Measurements from ENCODE around the gene TMEM106A.
"Not testable (repeated sequence)": the region's sequence is repeated elsewhere in the genome, so short reads cannot be mapped to it uniquely, and the experiment has no call there.

TMEM106A gene

DNA sequence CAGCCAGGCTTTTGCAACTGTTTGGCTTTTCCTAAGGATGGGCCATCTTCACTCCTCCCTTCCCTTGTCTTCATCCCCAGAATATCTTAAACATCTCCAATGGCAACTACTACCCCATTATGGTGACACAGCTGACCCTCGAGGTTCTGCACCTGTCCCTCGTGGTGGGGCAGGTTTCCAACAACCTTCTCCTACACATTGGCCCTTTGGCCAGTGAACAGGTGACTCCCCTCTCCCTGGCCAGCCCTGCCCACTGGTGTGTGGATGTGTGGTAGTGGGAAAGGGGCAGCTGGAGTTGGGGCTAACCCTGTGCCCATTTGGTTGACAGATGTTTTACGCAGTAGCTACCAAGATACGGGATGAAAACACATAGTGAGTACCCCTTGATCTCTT lies 4.7 kb downstream of the TMEM106A start:
- DNase-seq: no peak

DNA sequence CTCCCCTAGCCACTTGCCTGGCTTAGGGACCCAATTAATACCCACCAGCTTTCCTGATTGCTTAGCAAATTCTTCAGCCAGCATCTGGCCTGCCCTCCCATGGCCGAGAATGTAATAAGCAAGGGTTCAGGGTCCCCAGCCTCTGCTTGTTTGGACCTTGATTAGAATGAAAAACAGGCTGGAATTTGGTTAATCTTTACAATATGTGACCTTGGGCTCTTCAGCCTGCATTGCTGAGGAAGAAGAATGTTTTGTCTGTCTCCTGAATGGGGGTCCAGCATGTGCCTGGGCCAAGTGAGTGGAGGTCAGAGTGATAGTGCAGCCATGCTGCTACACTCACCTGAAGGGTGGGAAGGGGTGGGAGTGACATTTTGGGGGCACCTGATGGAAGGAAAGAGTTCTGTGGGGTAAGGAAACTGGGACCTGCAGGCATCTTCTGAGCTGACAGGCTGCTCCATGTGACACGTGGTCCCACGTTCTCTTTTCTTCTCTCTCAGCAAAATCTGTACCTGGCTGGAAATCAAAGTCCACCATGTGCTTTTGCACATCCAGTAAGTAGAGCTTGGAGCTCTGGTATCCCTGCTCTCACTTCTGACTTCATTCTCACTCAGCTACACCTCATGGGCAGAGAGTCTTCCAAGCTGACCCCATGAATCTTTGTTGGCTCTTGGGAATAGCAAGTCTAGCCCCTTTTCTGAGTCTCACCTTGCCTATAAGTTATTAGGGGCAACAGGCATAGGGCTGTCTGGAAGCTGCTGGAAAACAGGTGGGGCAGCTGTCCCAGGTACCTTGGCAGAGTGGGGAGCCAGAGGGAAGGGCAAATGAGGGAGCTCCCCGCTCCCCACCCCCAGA lies 5.3 kb downstream of the TMEM106A start:
- DNase-seq: no peak

DNA sequence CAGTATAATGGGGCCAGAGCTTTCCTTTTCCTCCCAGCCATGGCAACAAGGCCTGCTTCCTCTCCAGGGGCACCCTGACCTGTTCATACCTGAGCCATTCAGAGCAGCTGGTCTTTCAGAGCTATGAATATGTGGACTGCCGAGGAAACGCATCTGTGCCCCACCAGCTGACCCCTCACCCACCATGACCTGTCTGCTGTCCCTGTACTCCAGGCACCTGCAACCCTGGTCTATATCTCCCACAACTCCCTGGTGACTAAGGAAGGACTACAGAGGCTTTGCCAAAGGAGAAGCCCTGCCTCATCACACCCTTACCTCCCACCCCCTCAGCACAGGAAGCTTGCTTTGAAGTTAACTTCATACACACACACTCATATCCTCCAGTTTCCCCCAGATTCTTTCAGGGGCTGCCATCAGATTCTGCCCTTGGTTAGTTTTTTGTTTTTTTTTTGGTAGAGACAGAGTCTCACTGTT lies 6.0 kb downstream of the TMEM106A start:
- no peak for DNase-seq

DNA sequence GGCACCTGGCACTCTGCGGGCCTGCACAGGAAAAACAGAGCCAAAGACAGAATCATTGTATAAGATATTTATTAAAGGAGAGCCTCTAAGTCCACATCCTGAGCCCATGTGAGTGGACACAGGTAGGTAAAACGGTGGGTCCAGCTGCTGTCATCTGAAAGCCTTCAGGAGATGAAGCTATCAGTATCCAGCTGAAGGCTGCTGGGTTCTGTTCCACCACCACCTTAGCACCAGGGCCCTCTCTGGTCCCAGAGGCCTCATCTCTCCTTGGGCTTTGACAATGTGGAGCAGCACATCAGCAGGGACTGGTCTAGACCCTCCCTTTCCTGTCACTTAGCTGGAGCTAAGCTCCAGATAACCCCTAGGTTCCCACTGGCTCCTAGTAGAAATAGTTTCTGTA lies 7.3 kb downstream of the TMEM106A start:
- no peak for DNase-seq

DNA sequence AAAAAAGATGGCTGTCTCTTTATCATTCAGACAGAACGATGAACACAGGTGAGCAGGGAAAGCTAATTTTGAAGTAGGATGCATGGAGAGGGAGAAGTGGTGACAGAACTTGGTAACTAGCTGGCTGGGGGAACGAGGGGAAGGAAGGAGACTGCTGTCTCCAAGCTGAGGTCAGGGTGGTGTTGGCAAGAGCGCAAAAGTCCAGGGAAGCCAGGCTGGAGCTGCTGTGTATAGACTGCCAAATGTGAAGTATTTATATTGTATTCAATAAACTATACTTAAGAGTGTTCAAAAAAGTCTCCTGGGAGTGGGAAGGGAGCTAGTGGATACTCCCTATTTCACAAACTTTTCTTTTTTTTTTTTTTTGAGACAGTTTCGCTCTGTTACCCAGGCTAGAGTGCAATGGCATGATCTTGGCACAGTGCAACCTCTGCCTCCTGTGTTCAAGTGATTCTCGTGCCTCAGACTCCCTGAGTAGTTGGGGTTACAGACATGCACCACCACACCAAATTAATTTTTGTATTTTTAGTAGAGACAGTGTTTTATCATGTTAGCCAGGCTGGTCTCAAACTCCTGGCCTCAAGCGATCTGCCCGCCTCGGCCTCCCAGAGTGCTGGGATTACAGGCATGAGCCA lies 8.2 kb downstream of the TMEM106A start:
- DNase-seq: no peak

DNA sequence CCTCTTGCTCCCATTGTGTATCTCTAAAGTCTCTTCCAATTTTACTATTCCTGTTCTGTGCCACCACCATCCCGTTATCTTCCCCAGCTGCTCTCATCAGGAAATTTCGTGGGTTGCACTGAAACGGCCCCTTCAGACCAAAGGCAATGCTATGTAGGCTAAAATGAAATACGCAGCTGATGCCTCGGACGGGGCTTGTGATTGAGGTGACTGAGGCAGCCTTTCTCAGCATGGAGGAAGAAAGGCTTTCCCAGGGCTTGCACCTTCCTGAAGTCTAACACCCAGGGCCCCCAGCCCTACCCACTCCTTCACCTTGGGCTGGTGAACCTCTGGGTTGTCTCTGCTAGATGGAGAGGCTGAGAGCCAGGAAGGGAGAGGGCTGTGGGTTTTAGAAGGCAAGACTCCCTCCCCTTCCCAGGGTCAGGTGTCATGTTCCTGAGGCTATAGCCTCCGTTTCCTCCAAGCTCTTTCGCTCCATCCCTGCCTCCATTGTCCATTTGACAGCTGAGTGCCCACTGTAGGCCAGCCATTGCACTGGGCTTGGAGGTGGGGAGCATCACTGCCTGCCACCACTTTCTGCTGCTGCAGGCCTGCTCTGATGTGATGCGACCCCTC lies 8.9 kb downstream of the TMEM106A start:
- no peak for DNase-seq

GRCh38 chr17:43224146-43224705 lies 12.6 kb downstream of the TMEM106A start:
- DNase-seq: no peak

DNA sequence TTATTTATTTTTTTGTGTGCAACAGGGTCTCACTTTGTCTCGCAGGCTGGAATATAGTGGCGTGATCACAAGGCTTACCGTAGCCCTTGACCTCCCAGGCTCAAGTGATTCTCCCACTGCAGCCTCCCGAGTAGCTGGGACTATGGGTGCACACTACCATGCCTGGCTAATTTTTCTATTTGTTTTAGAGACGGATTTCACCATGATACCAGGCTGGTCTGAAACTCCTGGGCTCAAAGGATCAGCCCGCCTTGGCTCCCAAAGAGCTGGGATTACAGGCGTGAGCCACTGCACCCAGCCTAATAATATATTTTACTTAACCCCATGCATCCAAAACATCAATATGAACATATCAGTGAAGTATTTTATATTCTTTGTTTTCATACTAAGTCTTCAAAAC lies 14.7 kb downstream of the TMEM106A start:
- DNase-seq: no peak

- not testable (repeated sequence) for DNase-seq
Measured at GRCh38 chr17:43228020-43228782, 16.5 kb downstream of the TMEM106A start, which contains the start of gene CCDC200. Gene CCDC200 (minus strand): TSS chr17:43228623. CDS start chr17:43228554, 69 bp downstream.

DNA sequence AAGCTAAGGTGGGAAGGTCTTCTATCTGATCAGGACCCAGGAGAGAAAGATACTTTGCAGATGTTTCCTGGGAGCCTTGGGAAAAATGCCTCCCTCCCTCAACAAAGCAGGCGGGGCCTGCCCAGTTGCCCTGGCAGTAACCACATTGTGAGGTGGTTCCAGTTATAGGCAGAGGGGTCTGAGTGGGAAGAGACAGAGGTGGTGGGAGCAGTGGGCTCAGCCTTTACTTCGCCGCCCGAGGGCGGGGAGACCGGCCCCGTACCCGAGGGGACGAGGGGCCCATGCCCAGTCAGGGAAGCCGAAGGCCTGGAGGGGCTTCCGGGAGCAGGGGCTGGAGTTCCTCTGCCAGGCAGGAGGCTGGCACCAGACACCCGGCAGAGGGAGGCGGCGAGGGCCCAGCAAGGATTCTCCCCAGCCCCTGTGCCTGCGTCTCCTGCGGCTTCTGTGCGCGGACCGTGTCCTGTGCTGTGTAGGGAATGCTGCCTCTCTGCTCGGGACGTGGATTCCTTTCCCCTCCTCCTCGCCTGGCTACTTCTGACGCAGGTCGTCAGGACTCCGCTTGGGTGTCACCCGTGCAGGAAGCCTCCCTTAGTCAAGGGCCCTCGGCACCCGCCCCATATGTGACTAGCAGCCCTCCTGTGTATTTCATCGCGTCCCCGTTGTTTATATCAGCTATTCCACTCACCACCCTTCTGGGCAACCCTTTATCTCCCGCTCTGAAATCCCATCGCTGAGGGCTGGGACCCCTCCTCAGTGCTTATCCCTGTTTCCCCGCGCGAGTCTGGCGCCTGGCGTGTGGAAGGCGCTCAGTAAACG lies 19.7 kb downstream of the TMEM106A start:
- DNase-seq: not testable (repeated sequence)

- not testable (repeated sequence) for DNase-seq
Measured at GRCh38 chr17:43232021-43232699, 20.5 kb downstream of the TMEM106A start.

DNA sequence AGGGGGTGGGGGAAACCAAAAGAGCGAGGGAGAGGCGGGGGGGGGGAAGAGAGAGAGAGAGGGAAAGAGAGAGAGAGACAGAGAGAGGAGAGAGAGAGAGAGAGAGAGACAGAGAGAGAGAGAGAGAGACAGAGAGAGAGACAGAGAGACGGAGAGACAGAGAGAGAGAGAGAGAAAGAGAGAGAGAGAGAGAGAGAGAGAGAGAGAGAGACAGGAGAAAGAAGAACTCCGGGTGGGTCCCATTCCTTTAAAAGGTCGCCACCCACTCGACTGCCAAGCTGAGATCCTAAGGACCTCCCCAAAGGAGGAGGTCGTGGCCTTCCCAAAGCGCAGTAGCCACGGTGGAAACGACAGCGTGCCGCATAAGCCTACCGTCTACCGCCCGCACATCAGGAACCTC lies 21.6 kb downstream of the TMEM106A start:
- not testable (repeated sequence) for DNase-seq

DNA sequence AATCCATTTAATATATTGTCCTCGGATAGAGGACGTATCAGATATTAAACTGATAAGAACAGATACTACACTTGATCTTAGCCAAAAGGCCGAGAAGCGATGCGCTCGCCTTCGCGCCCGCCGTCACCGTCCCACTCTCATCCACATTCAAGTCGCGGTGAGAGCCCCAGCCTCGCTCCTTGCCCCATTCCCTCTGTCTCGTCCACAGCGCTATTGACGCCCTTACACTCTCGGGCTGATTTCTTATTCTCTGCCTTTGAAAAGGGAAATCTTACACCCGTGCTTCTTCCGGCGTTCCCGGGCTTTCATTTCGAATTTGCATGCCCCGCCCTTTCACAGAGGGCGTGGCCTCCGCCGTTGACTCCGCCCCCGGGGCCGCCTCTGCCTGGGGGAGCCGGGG lies 22.2 kb downstream of the TMEM106A start, which contains the start of gene RNU2-1:
Gene RNU2-1, minus strand, starts transcription at position 101 of the 400 bp plus-strand sequence.
- DNase-seq: not testable (repeated sequence)

GRCh38 chr17:43239597-43239996 lies 27.9 kb downstream of the TMEM106A start:
- DNase-seq: not testable (repeated sequence)

DNA sequence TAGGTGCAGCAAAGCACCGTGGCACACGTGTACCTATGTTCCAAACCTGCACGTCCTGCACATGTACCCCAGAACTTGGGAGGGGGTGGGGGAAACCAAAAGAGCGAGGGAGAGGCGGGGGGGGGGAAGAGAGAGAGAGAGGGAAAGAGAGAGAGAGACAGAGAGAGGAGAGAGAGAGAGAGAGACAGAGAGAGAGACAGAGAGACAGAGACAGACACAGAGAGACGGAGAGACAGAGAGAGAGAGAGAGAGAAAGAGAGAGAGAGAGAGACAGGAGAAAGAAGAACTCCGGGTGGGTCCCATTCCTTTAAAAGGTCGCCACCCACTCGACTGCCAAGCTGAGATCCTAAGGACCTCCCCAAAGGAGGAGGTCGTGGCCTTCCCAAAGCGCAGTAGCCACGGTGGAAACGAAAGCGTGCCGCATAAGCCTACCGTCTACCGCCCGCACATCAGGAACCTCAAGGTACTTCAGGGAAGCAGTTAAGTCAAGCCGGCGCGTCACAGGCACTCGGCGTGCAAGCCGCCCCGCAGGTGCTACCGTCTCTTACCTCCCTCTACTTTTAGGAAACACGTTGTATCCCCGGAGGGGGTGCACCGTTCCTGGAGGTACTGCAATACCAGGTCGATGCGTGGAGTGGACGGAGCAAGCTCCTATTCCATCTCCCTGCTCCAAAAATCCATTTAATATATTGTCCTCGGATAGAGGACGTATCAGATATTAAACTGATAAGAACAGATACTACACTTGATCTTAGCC lies 29.1 kb downstream of the TMEM106A start:
- DNase-seq: not testable (repeated sequence)

DNA sequence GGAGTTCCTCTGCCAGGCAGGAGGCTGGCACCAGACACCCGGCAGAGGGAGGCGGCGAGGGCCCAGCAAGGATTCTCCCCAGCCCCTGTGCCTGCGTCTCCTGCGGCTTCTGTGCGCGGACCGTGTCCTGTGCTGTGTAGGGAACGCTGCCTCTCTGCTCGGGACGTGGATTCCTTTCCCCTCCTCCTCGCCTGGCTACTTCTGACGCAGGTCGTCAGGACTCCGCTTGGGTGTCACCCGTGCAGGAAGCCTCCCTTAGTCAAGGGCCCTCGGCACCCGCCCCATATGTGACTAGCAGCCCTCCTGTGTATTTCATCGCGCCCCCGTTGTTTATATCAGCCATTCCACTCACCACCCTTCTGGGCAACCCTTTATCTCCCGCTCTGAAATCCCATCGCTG lies 34.8 kb downstream of the TMEM106A start:
- not testable (repeated sequence) for DNase-seq

Data from right forelimb (tissue), 1 donor.